ENCODE results near the gene ST7.

The ST7 gene

DNA sequence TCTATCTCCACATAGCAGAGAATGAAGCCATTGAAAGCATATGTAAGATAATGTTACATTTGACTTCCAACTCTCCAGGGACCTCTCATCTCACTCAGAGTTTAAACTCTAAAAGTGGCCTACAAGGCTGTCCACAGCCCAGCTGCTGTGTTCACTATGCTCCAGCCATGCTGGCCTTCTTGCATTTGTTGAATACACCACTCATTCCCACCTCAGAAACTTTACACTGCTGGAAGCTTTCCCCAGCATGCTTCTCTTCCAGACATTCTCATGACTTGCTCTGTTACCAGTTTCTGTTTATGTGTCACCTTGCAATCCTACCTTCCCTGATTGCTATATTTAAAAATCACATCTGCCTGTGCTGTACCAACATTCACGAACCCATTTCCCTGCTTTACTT is 202.4 kb downstream of the ST7 start:
- no peak for DNase-seq (ENCODE audit: low spot score)
- TF ChIP-seq, protein P1, sequence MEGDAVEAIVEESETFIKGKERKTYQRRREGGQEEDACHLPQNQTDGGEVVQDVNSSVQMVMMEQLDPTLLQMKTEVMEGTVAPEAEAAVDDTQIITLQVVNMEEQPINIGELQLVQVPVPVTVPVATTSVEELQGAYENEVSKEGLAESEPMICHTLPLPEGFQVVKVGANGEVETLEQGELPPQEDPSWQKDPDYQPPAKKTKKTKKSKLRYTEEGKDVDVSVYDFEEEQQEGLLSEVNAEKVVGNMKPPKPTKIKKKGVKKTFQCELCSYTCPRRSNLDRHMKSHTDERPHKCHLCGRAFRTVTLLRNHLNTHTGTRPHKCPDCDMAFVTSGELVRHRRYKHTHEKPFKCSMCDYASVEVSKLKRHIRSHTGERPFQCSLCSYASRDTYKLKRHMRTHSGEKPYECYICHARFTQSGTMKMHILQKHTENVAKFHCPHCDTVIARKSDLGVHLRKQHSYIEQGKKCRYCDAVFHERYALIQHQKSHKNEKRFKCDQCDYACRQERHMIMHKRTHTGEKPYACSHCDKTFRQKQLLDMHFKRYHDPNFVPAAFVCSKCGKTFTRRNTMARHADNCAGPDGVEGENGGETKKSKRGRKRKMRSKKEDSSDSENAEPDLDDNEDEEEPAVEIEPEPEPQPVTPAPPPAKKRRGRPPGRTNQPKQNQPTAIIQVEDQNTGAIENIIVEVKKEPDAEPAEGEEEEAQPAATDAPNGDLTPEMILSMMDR (IDR thresholded peaks at IDR 0.05; ENCODE audit: borderline replicate concordance, control extremely low read depth, extremely low read depth, insufficient read depth, missing control alignments): no peak
- in situ Hi-C loops (cut with MboI; ENCODE audit: low sequenced_read_pairs, unreplicated experiment): no loop called here

DNA sequence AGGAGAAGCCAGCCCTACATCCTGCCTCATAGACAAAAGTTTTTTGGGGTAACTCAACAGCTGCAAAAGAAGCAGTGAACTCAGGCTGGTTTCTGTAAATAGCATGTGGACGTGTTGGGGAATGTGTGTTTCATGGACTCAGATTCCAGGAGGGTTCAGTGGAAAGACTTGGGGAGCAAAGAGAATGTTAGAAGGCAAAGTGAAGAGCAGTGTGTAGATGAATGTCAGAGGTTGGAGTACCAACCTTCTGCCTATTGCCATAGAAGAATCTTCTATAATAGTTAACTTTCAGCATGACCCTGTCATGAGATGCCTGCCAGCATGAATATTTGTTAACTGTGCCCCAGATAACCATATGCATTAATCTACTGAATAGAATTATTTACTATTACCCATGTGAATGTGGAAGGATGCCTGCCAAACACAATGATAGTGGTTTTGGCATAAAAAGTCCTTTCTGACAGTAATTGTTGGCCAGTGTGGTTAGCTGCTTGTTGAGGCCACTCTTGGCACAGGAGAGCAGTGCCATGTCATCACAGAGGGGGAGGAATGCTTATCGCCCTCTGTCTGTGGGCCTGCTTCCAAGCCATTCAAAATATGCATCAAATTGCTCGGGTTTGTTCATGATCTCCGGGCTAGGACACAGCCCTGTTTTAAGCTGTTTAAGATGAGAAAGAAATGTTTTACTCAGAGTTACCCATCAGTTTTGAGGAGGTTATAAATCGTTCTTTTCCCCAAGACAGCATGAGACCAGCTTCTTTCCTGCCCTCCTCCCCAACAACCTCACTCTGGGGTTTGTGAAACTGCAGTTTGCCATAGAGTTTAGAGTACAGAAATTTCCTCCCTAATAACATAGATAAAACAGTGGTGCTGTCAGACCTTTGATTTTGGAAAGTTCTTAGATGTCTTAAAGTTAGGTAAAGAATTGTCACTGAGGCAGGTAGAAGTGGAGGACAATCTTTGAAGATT is 204.2 kb downstream of the ST7 start:
- in situ Hi-C loops (cut with MboI; ENCODE audit: low sequenced_read_pairs, unreplicated experiment): no loop called here
- TF ChIP-seq, protein P1 (IDR thresholded peaks at IDR 0.05; ENCODE audit: borderline replicate concordance, control extremely low read depth, extremely low read depth, insufficient read depth, missing control alignments): no peak
- no peak for DNase-seq (ENCODE audit: low spot score)

DNA sequence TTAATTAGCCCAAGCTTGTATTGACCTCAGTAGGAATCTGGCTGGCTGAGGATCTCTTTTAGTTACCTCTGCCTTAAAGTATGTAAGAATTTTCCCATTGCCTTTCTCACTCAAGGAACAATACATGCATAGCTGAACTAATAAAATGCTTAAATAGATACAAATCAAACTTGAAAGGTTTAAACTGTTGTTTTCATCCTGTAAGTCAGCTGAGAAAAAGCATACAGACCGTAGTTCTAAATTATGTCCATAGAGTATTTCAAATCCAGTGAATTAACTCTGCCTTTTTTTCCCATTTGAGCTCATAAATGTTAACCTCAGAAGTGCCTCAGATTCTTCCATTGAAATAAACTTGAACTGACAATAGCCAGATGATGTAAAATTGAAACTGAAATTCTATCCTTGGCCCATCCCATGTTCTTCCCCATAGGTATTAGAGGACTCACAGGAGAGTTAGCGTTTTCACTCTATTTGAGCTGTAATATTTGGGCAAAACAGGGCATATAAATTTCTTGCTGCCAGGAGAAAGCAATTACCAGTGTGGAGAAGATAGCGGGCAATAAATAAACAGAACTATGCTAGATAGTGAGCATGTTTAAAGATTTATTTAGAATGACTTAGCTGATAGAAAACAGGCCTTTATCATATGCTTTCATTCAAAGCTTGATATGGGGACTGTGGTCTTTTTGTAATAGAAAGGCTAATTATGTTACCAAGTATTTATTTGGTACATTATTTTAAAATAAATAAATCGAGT is 205.8 kb downstream of the ST7 start:
- TF ChIP-seq, protein P1 (IDR thresholded peaks at IDR 0.05; ENCODE audit: borderline replicate concordance, control extremely low read depth, extremely low read depth, insufficient read depth, missing control alignments): no peak
- in situ Hi-C loops (cut with MboI; ENCODE audit: low sequenced_read_pairs, unreplicated experiment): no loop called here

DNA sequence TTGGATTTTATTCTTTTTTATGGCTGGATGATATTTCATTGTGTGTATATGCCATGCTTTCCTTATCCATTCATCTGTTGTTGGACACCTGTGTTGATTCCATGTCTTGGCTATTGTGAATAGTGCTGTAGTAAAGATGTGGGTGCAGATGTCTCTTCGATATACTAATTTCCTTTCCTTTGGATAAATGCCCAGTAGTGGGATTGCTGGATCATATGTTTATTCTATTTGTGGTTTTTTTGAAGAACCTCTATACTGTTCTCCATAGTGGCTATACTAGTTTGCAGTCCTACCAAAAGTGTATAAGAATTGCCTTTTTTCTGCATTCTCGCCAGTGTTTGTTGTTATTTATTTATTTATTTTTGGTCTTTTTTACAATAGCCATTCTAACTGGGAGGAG is 209.8 kb downstream of the ST7 start:
- in situ Hi-C loops (cut with MboI; ENCODE audit: low sequenced_read_pairs, unreplicated experiment): no loop called here
- TF ChIP-seq, protein P1 (IDR thresholded peaks at IDR 0.05; ENCODE audit: borderline replicate concordance, control extremely low read depth, extremely low read depth, insufficient read depth, missing control alignments): no peak
- DNase-seq (ENCODE audit: low spot score): no peak

More for the DNA sequence above, 205.8 kb downstream of the ST7 start:
- no peak for DNase-seq (ENCODE audit: low spot score)

DNA sequence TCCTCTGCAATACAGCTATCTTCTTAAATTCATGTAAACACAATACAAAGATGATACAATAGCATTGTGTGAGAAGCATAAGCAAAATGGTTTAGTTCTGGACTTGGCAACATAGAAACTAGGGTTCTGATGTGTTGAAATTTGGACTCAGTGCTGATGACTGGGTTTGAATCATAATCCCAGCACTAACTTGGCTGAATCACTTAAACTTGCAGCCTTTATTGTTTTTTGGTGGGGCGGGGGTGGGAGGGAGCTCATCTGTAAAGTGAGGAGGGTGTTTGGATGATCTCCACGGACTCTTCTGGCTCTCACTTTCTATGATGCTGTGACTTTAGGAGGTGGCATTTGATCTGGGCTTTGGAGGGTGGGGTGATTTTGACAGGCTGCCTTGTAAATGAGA is 211.3 kb downstream of the ST7 start:
- TF ChIP-seq, protein P1 (IDR thresholded peaks at IDR 0.05; ENCODE audit: borderline replicate concordance, control extremely low read depth, extremely low read depth, insufficient read depth, missing control alignments): no peak
- in situ Hi-C loops (cut with MboI; ENCODE audit: low sequenced_read_pairs, unreplicated experiment): no loop called here
- DNase-seq (ENCODE audit: low spot score): no peak

DNA sequence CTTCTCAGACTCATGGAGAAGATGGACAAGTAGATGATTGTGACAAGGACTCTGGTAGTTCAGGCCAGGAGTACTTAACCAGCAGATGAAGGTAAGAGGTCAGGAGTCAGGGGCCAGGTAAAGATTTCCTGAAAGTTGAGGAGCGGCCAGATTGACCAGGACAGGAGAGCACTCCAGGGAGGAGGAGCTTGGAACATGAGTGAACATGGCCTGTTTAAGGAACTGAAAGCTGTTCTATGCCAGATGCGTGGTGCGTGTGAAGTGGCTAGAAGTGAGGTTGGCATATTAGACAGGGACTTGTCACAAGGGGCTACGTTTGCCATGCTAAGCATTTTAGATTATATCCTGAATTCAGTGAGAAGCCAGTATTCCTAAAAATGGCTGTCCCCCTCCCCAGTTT is 212.4 kb downstream of the ST7 start:
- TF ChIP-seq, protein P1 (IDR thresholded peaks at IDR 0.05; ENCODE audit: borderline replicate concordance, control extremely low read depth, extremely low read depth, insufficient read depth, missing control alignments): no peak
- in situ Hi-C loops (cut with MboI; ENCODE audit: low sequenced_read_pairs, unreplicated experiment): no loop called here
- DNase-seq (ENCODE audit: low spot score): no peak
